Measurements from ENCODE around the gene GRIN2C. TPM values are rescaled to one million over a fixed set of nuclear protein-coding genes. Genes with fewer than 3 reads are reported as not detected.

GRIN2C gene
- total RNA-seq, 1 donor from 2014 or later, result 0.74 TPM

GRCh38 chr17:74840989-74841666 lies 18.6 kb downstream of the GRIN2C start:
- Mint-ChIP-seq H3K4me3 (ENCODE audit: unreplicated experiment) (no peak overlapping the region), H3K9me3 (ENCODE audit: unreplicated experiment) (no peaks in the 10 kb centered on the region), H3K4me1 (ENCODE audit: unreplicated experiment) (peaks cover 14% of the 10 kb centered on the region), H3K27me3 (ENCODE audit: unreplicated experiment) (peaks cover 26% of the 10 kb centered on the region), H3K36me3 (ENCODE audit: low read depth, unreplicated experiment) (peaks cover 9% of the 10 kb centered on the region), H3K27ac (ENCODE audit: unreplicated experiment) (peak overlapping the region; percentile 44)
- DNase-seq (ENCODE audit: low spot score), result no peak
- no peak for TF ChIP-seq CTCF (IDR thresholded peaks at IDR 0.05; ENCODE audit: unreplicated experiment)

GRCh38 chr17:74839990-74840852 lies 19.5 kb downstream of the GRIN2C start:
- DNase-seq (ENCODE audit: low spot score), result no peak
- Mint-ChIP-seq H3K27ac (ENCODE audit: unreplicated experiment) (no peak overlapping the region), H3K27me3 (ENCODE audit: unreplicated experiment) (peaks cover 27% of the 10 kb centered on the region), H3K4me1 (ENCODE audit: unreplicated experiment) (peaks cover 14% of the 10 kb centered on the region), H3K9me3 (ENCODE audit: unreplicated experiment) (no peaks in the 10 kb centered on the region), H3K36me3 (ENCODE audit: low read depth, unreplicated experiment) (peaks cover 14% of the 10 kb centered on the region), H3K4me3 (ENCODE audit: unreplicated experiment) (no peak overlapping the region)
- no peak for TF ChIP-seq CTCF (IDR thresholded peaks at IDR 0.05; ENCODE audit: unreplicated experiment)

- Mint-ChIP-seq H3K27me3 (ENCODE audit: unreplicated experiment) (peaks cover 23% of the 10 kb centered on the region), H3K4me3 (ENCODE audit: unreplicated experiment) (no peak overlapping the region), H3K27ac (ENCODE audit: unreplicated experiment) (no peak overlapping the region), H3K36me3 (ENCODE audit: low read depth, unreplicated experiment) (peaks cover 14% of the 10 kb centered on the region), H3K4me1 (ENCODE audit: unreplicated experiment) (peaks cover 17% of the 10 kb centered on the region), H3K9me3 (ENCODE audit: unreplicated experiment) (no peaks in the 10 kb centered on the region)
- no peak for TF ChIP-seq CTCF (IDR thresholded peaks at IDR 0.05; ENCODE audit: unreplicated experiment)
- DNase-seq (ENCODE audit: low spot score), result no peak
These were observed 21.4 kb downstream of the GRIN2C start for GRCh38 chr17:74838274-74838673.

GRCh38 chr17:74836691-74837467 lies 22.8 kb downstream of the GRIN2C start:
- Mint-ChIP-seq H3K27me3 (ENCODE audit: unreplicated experiment) (peaks cover 22% of the 10 kb centered on the region), H3K4me1 (ENCODE audit: unreplicated experiment) (peaks cover 17% of the 10 kb centered on the region)

More at GRCh38 chr17:74836691-74837467, 22.8 kb downstream of the GRIN2C start:
- peak overlapping the region; percentile 67 for H3K4me3 Mint-ChIP-seq (ENCODE audit: unreplicated experiment)
- H3K36me3 Mint-ChIP-seq (ENCODE audit: low read depth, unreplicated experiment), result peaks cover 18% of the 10 kb centered on the region
- H3K9me3 Mint-ChIP-seq (ENCODE audit: unreplicated experiment), result no peaks in the 10 kb centered on the region
- TF ChIP-seq CTCF (IDR thresholded peaks at IDR 0.05; ENCODE audit: unreplicated experiment), result no peak
- no peak for DNase-seq (ENCODE audit: low spot score)
- H3K27ac Mint-ChIP-seq (ENCODE audit: unreplicated experiment), result no peak overlapping the region
